Activated B cell treated with CpG ODN at 0.5 μM for 24 hours (primary cell): Measurements from ENCODE around the gene PPAN. TPM values are rescaled to one million over a fixed set of nuclear protein-coding genes. Genes with fewer than 3 reads are reported as not detected.

Experiments used
- ATAC-seq: fragments of 200-7000 bp; cut with Tn5 transposase; one replicate; pipeline ENCODE4 v1.10.0; 2021; ENCODE audit warnings: low read depth, mild to moderate bottlenecking, moderate library complexity
- CTCF ChIA-PET: fragments of 350-600 bp; sonication (Branson Sonifier 250); formaldehyde crosslinking; loops from one replicate; lab custom pipeline; 2021; ENCODE audit warnings: antibody characterized with exemption; lab: Charles Lee
- POLR2A ChIA-PET: fragments of 350-600 bp; sonication (Branson Sonifier 250); formaldehyde crosslinking; loops from one replicate; lab custom pipeline; 2021; ENCODE audit warnings: antibody characterized with exemption; lab: Charles Lee
- DNase-seq: peaks from one replicate; pipeline ENCODE4 v3.0.0; 2022
- H3K27ac Mint-ChIP-seq: one replicate; pipeline ENCODE4 v1.8.0; 2020; ENCODE audit warnings: mixed read lengths
- H3K27me3 Mint-ChIP-seq: one replicate; pipeline ENCODE4 v1.8.0; 2021; ENCODE audit warnings: mixed read lengths
- H3K36me3 Mint-ChIP-seq: one replicate; pipeline ENCODE4 v1.8.0; 2021; ENCODE audit warnings: low read depth, mixed read lengths
- H3K4me1 Mint-ChIP-seq: one replicate; pipeline ENCODE4 v1.8.0; 2021; ENCODE audit warnings: mixed read lengths
- H3K4me3 Mint-ChIP-seq: one replicate; pipeline ENCODE4 v1.8.0; 2020; ENCODE audit warnings: mild to moderate bottlenecking, mixed read lengths
- H3K9me3 Mint-ChIP-seq: one replicate; pipeline ENCODE4 v1.8.0; 2020; ENCODE audit warnings: mixed read lengths
- CTCF ChIP-seq: fragments of 200-600 bp; IDR thresholded peaks from one replicate; pipeline ENCODE4 v1.8.0; 2022; ENCODE audit warnings: antibody characterized with exemption, mild to moderate bottlenecking
- intact Hi-C: fragments of 100-400 bp; cut with micrococcal nuclease; formaldehyde crosslinking; loops from one replicate; pipeline ENCODE4 v1.15.1; 2024
- total RNA-seq: library from RNA; stranded (reverse); gene quantifications from 2 replicates; pipeline ENCODE4 v1.2.3, GENCODE V29; 2022

The PPAN gene
- total RNA-seq, 1 donor from 2014 or later = 119 TPM

GRCh38 chr19:10083911-10084310 is 22.3 kb upstream of the PPAN start:
- Mint-ChIP-seq H3K27me3 (no peaks in the 10 kb centered on the region), H3K4me1 (peaks cover 13% of the 10 kb centered on the region), H3K36me3 (peaks cover 1% of the 10 kb centered on the region), H3K27ac (no peak overlapping the region), H3K4me3 (no peak overlapping the region), H3K9me3 (no peaks in the 10 kb centered on the region)
- intact Hi-C loops = no loop called here
- CTCF ChIA-PET = no interaction called here
- DNase-seq = no peak
- POLR2A ChIA-PET = interaction anchor here (1.5 to 1.8 kb wide), 3 partner anchors 12 to 28 kb away, joined by 3 to 7 read pairs (median 6); partner anchors contain the start of gene P2RY11
- no peak for TF ChIP-seq CTCF
- ATAC-seq = no peak

GRCh38 chr19:10084803-10085202 is 21.4 kb upstream of the PPAN start:
- intact Hi-C loops = loop anchor here (5.0 kb wide), 1 partner anchor 37 kb away; no protein-coding TSS in a partner anchor
- Mint-ChIP-seq H3K27me3 (no peaks in the 10 kb centered on the region), H3K9me3 (no peaks in the 10 kb centered on the region), H3K36me3 (peaks cover 7% of the 10 kb centered on the region), H3K27ac (peak overlapping the region; percentile 85), H3K4me1 (peaks cover 13% of the 10 kb centered on the region), H3K4me3 (peak overlapping the region; percentile 90)
- POLR2A ChIA-PET = interaction anchor here (1.5 to 1.8 kb wide), 3 partner anchors 11 to 27 kb away, joined by 3 to 7 read pairs (median 6); partner anchors contain the start of gene P2RY11
- TF ChIP-seq CTCF = no peak
- CTCF ChIA-PET = no interaction called here
- ATAC-seq = no peak
- DNase-seq = no peak

- H3K27ac Mint-ChIP-seq = peak within 1 kb of the TSS; percentile 85
- H3K4me1 Mint-ChIP-seq = peaks cover 14% of the 10 kb centered on the region
- H3K36me3 Mint-ChIP-seq = peaks cover 15% of the 10 kb centered on the region
- intact Hi-C loops = loop anchor here (1.0 to 5.0 kb wide), 3 partner anchors 10 to 36 kb away; partner anchors contain the start of gene PPAN
- peak within 1 kb of the TSS; percentile 90 for H3K4me3 Mint-ChIP-seq
- peak; percentile 92 for ATAC-seq
- no peaks in the 10 kb centered on the region for H3K9me3 Mint-ChIP-seq
- CTCF ChIA-PET = no interaction called here
- POLR2A ChIA-PET = interaction anchor here (0.6 to 1.2 kb wide), 2 partner anchors 20 to 104 kb away, joined by 3 to 4 read pairs; partner anchors contain the start of gene PPAN
- TF ChIP-seq CTCF = no peak
- H3K27me3 Mint-ChIP-seq = no peaks in the 10 kb centered on the region
- DNase-seq = peak; percentile 82
Observed at GRCh38 chr19:10085641-10086590, 20.2 kb upstream of the PPAN start, which contains the start of gene SHFL. TSS of gene SHFL (plus strand) at chr19:10086317. CDS start at chr19:10086428, 111 bp downstream.

GRCh38 chr19:10086591-10087192 is 19.5 kb upstream of the PPAN start:
- ATAC-seq (no peak), DNase-seq (no peak)
- intact Hi-C loops = loop anchor here (1.0 to 5.0 kb wide), 3 partner anchors 10 to 36 kb away; partner anchors contain the start of gene PPAN

More at GRCh38 chr19:10086591-10087192, 19.5 kb upstream of the PPAN start:
- H3K27ac Mint-ChIP-seq = peak overlapping the region; percentile 46
- peaks cover 19% of the 10 kb centered on the region for H3K36me3 Mint-ChIP-seq
- TF ChIP-seq CTCF = no peak
- peaks cover 19% of the 10 kb centered on the region for H3K4me1 Mint-ChIP-seq
- H3K4me3 Mint-ChIP-seq = peak overlapping the region; percentile 90
- ChIA-PET POLR2A (interaction anchor here (0.7 to 1.2 kb wide), 3 partner anchors 19 to 960 kb away, joined by 3 to 4 read pairs (median 3); partner anchors contain the start of gene PPAN), CTCF (no interaction called here)
- no peaks in the 10 kb centered on the region for H3K9me3 Mint-ChIP-seq
- no peaks in the 10 kb centered on the region for H3K27me3 Mint-ChIP-seq
